Stimulated activated CD8-positive, alpha-beta memory T cell treated with anti-CD3 and anti-CD28 coated beads, Interleukin-2, amount 100 ng/mL, for 1 hour (primary cell): ENCODE results near the gene GADD45GIP1.
"Not testable (repeated sequence)": the region's sequence is repeated elsewhere in the genome, so short reads cannot be mapped to it uniquely, and the experiment has no call there.

ENCODE experiments used
- DNase-seq, 2 donors: peaks; one replicate each; pipeline ENCODE4 v3.0.0-alpha.2; 2020; ENCODE audit warnings: low read depth in 2 of 2

GADD45GIP1 gene

GRCh38 chr19:12957389-12957952 lies 448 bp upstream of the GADD45GIP1 start:
- not testable (repeated sequence) for DNase-seq

GRCh38 chr19:12955996-12956395 lies 1.0 kb downstream of the GADD45GIP1 start:
- no peak for DNase-seq

- not testable (repeated sequence) for DNase-seq
Observed at GRCh38 chr19:12955575-12955974, 1.4 kb downstream of the GADD45GIP1 start.

GRCh38 chr19:12954612-12954962 lies 2.4 kb downstream of the GADD45GIP1 start:
- no peak for DNase-seq

- DNase-seq = no peak
Observed at GRCh38 chr19:12953799-12954611, 3.0 kb downstream of the GADD45GIP1 start.

- DNase-seq = no peak
Observed at GRCh38 chr19:12953138-12953798, 3.8 kb downstream of the GADD45GIP1 start.

- no peak for DNase-seq
Observed at GRCh38 chr19:12952488-12953137, 4.4 kb downstream of the GADD45GIP1 start.

- DNase-seq = not testable (repeated sequence)
Observed at GRCh38 chr19:12952050-12952449, 5.0 kb downstream of the GADD45GIP1 start.

GRCh38 chr19:12949363-12950283 lies 7.4 kb downstream of the GADD45GIP1 start:
- DNase-seq = no peak

GRCh38 chr19:12948612-12949362 lies 8.2 kb downstream of the GADD45GIP1 start:
- no peak for DNase-seq

- no peak for DNase-seq
Observed at GRCh38 chr19:12947702-12948611, 9.1 kb downstream of the GADD45GIP1 start.

GRCh38 chr19:12946731-12947496 lies 10.1 kb downstream of the GADD45GIP1 start:
- DNase-seq = no peak

- peak in 1 of 2 donors; percentile 33 for DNase-seq
Observed at GRCh38 chr19:12946092-12946721, 10.8 kb downstream of the GADD45GIP1 start.

GRCh38 chr19:12945479-12946091 lies 11.4 kb downstream of the GADD45GIP1 start, which contains the start of gene RAD23A:
RAD23A (plus strand) TSS chr19:12945862; CDS start chr19:12945949, 87 bp downstream.
- peak; percentile 97 to 98 for DNase-seq

- no peak for DNase-seq
Observed at GRCh38 chr19:12944104-12944674, 12.8 kb downstream of the GADD45GIP1 start.

GRCh38 chr19:12943437-12944044 lies 13.5 kb downstream of the GADD45GIP1 start:
- DNase-seq = no peak

GRCh38 chr19:12940897-12941296 lies 16.1 kb downstream of the GADD45GIP1 start:
- DNase-seq = no peak
